Measurements from ENCODE around the gene SNCAIP.

DNA sequence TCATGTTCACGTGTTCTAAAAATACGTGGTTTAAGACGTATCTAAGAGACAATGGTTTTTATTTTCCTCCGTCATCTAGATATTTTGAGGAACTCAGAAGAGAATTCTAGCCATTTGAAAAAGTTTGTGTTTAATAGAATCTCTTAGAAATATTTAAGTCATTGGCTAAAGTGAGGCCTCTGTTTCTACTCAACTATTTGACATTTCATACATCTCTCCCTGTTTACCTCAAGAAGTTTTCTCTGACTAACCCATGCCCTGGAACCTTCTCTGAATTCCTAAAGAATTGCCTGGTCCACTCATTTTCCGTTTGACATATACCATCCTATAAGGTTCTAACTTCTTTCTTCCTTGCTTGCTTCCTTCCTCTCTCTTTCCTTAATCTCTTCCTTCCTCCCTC is 178.7 kb downstream of the SNCAIP start:
- TF ChIP-seq TAF1 (IDR thresholded peaks at IDR 0.05; ENCODE audit: low read depth, low read length) (no peak), SPI1 (IDR thresholded peaks at IDR 0.05; ENCODE audit: low read depth, low read length) (no peak), POU2F2 (IDR thresholded peaks at IDR 0.05; ENCODE audit: low read depth, low read length) (no peak), POLR2A (IDR thresholded peaks at IDR 0.05; ENCODE audit: low read depth, low read length) (no peak)
